ENCODE results near the gene PDZD8.
"Not testable (repeated sequence)": the region's sequence is repeated elsewhere in the genome, so short reads cannot be mapped to it uniquely, and the experiment has no call there.

PDZD8 gene

GRCh38 chr10:117294039-117294645 lies 81.1 kb downstream of the PDZD8 start:
- DNase-seq (ENCODE audit: low spot score): no peak

GRCh38 chr10:117290872-117291271 lies 84.4 kb downstream of the PDZD8 start:
- DNase-seq (ENCODE audit: low spot score): not testable (repeated sequence)

GRCh38 chr10:117284716-117285494 lies 90.3 kb downstream of the PDZD8 start:
- DNase-seq (ENCODE audit: low spot score): no peak

GRCh38 chr10:117277675-117278074 lies 97.6 kb downstream of the PDZD8 start:
- DNase-seq (ENCODE audit: low spot score): no peak

GRCh38 chr10:117275121-117275520 lies 100.1 kb downstream of the PDZD8 start:
- no peak for DNase-seq (ENCODE audit: low spot score)

- DNase-seq (ENCODE audit: low spot score): no peak
These were observed 100.7 kb downstream of the PDZD8 start for GRCh38 chr10:117274509-117274908.

GRCh38 chr10:117273980-117274379 lies 101.3 kb downstream of the PDZD8 start:
- no peak for DNase-seq (ENCODE audit: low spot score)

- no peak for DNase-seq (ENCODE audit: low spot score)
These were observed 102.8 kb downstream of the PDZD8 start for GRCh38 chr10:117272195-117273076.

- no peak for DNase-seq (ENCODE audit: low spot score)
These were observed 103.8 kb downstream of the PDZD8 start for GRCh38 chr10:117271427-117271826.

- DNase-seq (ENCODE audit: low spot score): no peak
These were observed 106.3 kb downstream of the PDZD8 start for GRCh38 chr10:117268907-117269306.

GRCh38 chr10:117268258-117268657 lies 107.0 kb downstream of the PDZD8 start:
- DNase-seq (ENCODE audit: low spot score): no peak

- no peak for DNase-seq (ENCODE audit: low spot score)
These were observed 108.4 kb downstream of the PDZD8 start for GRCh38 chr10:117266812-117267211.

GRCh38 chr10:117266400-117266799 lies 108.8 kb downstream of the PDZD8 start:
- DNase-seq (ENCODE audit: low spot score): no peak

GRCh38 chr10:117264782-117265181 lies 110.5 kb downstream of the PDZD8 start:
- no peak for DNase-seq (ENCODE audit: low spot score)

- no peak for DNase-seq (ENCODE audit: low spot score)
These were observed 112.3 kb downstream of the PDZD8 start for GRCh38 chr10:117262903-117263293.

- DNase-seq (ENCODE audit: low spot score): no peak
These were observed 112.8 kb downstream of the PDZD8 start for GRCh38 chr10:117262291-117262902.

- DNase-seq (ENCODE audit: low spot score): no peak
These were observed 113.7 kb downstream of the PDZD8 start for GRCh38 chr10:117261501-117261900.

GRCh38 chr10:117260084-117260483 lies 115.2 kb downstream of the PDZD8 start:
- DNase-seq (ENCODE audit: low spot score): no peak

- DNase-seq (ENCODE audit: low spot score): no peak
These were observed 116.0 kb downstream of the PDZD8 start for GRCh38 chr10:117259279-117259678.

- DNase-seq (ENCODE audit: low spot score): no peak
These were observed 117.5 kb downstream of the PDZD8 start for GRCh38 chr10:117257721-117258120.

- no peak for DNase-seq (ENCODE audit: low spot score)
These were observed 118.3 kb downstream of the PDZD8 start for GRCh38 chr10:117256910-117257309.

- no peak for DNase-seq (ENCODE audit: low spot score)
These were observed 119.3 kb downstream of the PDZD8 start for GRCh38 chr10:117255835-117256460.
